Measurements from ENCODE around the gene PHGDH. TPM values are rescaled to one million over a fixed set of nuclear protein-coding genes. Genes with fewer than 3 reads are reported as not detected.
"Not testable (repeated sequence)": the region's sequence is repeated elsewhere in the genome, so short reads cannot be mapped to it uniquely, and the experiment has no call there.

PHGDH gene
- total and polyA plus RNA-seq, 2 donors (not counting 3 experiments of a cell fraction or from before 2014, with no cell fraction given) = 37.9 to 120 TPM

DNA sequence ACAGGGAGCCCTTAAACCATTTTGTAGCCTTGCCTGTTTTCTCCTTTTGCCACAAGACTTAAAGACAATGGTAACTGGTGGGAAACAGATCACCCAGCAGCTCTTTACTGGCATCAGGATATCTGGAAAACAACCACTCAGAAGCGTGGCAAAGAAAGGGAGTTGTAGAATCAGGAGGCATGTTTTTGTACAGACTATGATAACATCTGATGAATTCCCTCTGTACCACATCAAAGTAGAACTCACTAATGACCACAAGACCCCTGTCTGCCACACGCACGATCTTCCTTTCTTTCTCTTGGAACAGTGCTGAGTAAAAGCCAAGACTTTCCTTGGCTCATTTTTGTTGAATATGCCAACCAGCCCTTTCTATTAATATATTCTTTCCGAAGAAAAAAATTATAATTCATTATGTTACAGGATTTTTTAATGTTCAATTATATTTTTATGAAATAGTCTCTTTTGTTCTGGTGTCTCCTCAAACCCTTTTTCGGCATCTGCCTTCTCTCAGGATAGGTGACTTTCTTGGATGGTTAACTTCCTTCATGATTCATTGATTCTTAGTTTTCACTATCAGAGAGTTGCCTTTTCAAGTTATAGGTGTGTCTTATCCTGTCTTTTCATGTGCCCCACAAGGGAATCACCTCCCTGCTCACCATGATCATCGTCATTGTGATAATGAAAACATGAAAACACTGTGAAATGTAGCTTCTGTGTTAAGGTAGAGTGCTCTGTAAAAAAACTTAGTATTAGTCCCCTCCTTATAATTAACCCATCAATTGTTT lies 7.9 kb upstream of the PHGDH start:
- ChIA-PET CTCF (interaction anchor here (1.6 kb wide), 1 partner anchor 21 kb away, joined by 4 read pairs; no protein-coding TSS in a partner anchor), POLR2A (no interaction called here)

DNA sequence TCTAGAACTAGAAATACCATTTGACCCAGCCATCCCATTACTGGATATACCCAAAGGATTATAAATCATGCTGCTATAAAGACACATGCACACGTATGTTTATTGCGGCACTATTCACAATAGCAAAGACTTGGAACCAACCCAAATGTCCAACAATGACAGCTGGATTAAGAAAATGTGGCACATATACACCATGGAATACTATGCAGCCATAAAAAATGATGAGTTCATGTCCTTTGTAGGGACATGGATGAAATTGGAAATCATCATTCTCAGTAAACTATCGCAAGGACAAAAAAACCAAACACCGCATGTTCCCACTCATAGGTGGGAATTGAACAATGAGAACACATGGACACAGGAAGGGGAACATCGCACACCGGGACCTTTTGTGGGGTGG lies 5.1 kb upstream of the PHGDH start:
- H3K9me1 ChIP-seq (replicated peaks; ENCODE audit: control insufficient read depth, extremely low read depth, insufficient read depth, low read length); FAIRE-seq; H4K20me1 ChIP-seq (replicated peaks; ENCODE audit: control insufficient read depth, extremely low read depth, insufficient read depth, low read length); dilution Hi-C loops (cut with MboI; ENCODE audit: extremely low pct_ligation_motif_present, low sequenced_read_pairs); H3K9me3 ChIP-seq (replicated peaks; ENCODE audit: control insufficient read depth, insufficient read depth, low read length); H3K9ac ChIP-seq (replicated peaks; ENCODE audit: extremely low read depth, insufficient read depth, low read length); H3K36me3 ChIP-seq (ENCODE audit: control insufficient read depth in 2 of 2, extremely low read depth in 1 of 2, insufficient read depth in 2 of 2, low read length in 2 of 2); POLR2A ChIA-PET; DNase-seq (ENCODE audit: low read depth, low spot score); BruUV-seq (replicated peaks); H2AFZ ChIP-seq (ENCODE audit: low read depth, low read length); H3K27ac ChIP-seq (ENCODE audit: insufficient read depth, low read depth, low read length); H3K4me2 ChIP-seq (ENCODE audit: insufficient read depth, low read length); CTCF ChIA-PET; H3K79me2 ChIP-seq (ENCODE audit: control insufficient read depth, insufficient read depth, low read length); H3K4me1 ChIP-seq (ENCODE audit: control insufficient read depth, extremely low read depth, insufficient read depth, low read length); H3K4me3 ChIP-seq (replicated peaks in 1 of 3; ENCODE audit: insufficient read depth in 1 of 3, low read depth in 1 of 3, low read length in 3 of 3); intact Hi-C loops (cut with micrococcal nuclease): not testable (repeated sequence)
- H3K27me3 ChIP-seq (ENCODE audit: control insufficient read depth in 2 of 2, insufficient read depth in 2 of 2, low read length in 2 of 2) = peaks cover 13 to 22% of the 10 kb centered on the region in 2 experiments

More for the DNA sequence above, 7.9 kb upstream of the PHGDH start:
- no peak for FAIRE-seq
- Histone ChIP-seq H3K27ac (ENCODE audit: insufficient read depth, low read depth, low read length) (no peak overlapping the region), H3K4me3 (replicated peaks in 1 of 3; ENCODE audit: insufficient read depth in 1 of 3, low read depth in 1 of 3, low read length in 3 of 3) (no peak overlapping the region), H3K9me1 (replicated peaks; ENCODE audit: control insufficient read depth, extremely low read depth, insufficient read depth, low read length) (no peaks in the 10 kb centered on the region), H3K9me3 (replicated peaks; ENCODE audit: control insufficient read depth, insufficient read depth, low read length) (no peaks in the 10 kb centered on the region), H3K4me1 (ENCODE audit: control insufficient read depth, extremely low read depth, insufficient read depth, low read length) (no peaks in the 10 kb centered on the region), H3K9ac (replicated peaks; ENCODE audit: extremely low read depth, insufficient read depth, low read length) (no peak overlapping the region), H4K20me1 (replicated peaks; ENCODE audit: control insufficient read depth, extremely low read depth, insufficient read depth, low read length) (no peaks in the 10 kb centered on the region), H3K4me2 (ENCODE audit: insufficient read depth, low read length) (no peak overlapping the region), H3K79me2 (ENCODE audit: control insufficient read depth, insufficient read depth, low read length) (no peaks in the 10 kb centered on the region), H2AFZ (ENCODE audit: low read depth, low read length) (no peak overlapping the region), H3K36me3 (ENCODE audit: control insufficient read depth in 2 of 2, extremely low read depth in 1 of 2, insufficient read depth in 2 of 2, low read length in 2 of 2) (no peaks in the 10 kb centered on the region), H3K27me3 (ENCODE audit: control insufficient read depth in 2 of 2, insufficient read depth in 2 of 2, low read length in 2 of 2) (peaks cover 12 to 14% of the 10 kb centered on the region in 2 experiments)
- TF ChIP-seq MYC (IDR thresholded peaks at IDR 0.05; ENCODE audit: low read depth, low read length) (no peak), GATA2 (IDR thresholded peaks at IDR 0.05; ENCODE audit: insufficient read depth, insufficient read length, low read depth, low read length) (no peak), POLR2AphosphoS5 (IDR thresholded peaks at IDR 0.05; ENCODE audit: insufficient read depth, low read depth, low read length) (no peak), JUN (IDR thresholded peaks at IDR 0.05; ENCODE audit: borderline replicate concordance, insufficient read depth, insufficient read length, low read depth) (no peak), POLR2A (IDR thresholded peaks at IDR 0.05; ENCODE audit: low read depth, low read length) (no peak), FOS (IDR thresholded peaks at IDR 0.05; ENCODE audit: borderline replicate concordance, insufficient read depth, low read length) (no peak), EZH2 (IDR thresholded peaks at IDR 0.05; ENCODE audit: borderline replicate concordance, low read depth, low read length, severe bottlenecking) (no peak)
- TF ChIP-seq, protein P1, sequence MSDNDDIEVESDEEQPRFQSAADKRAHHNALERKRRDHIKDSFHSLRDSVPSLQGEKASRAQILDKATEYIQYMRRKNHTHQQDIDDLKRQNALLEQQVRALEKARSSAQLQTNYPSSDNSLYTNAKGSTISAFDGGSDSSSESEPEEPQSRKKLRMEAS (IDR thresholded peaks at IDR 0.05; ENCODE audit: insufficient read depth, insufficient read length) = no peak
- TF ChIP-seq, protein P2, sequence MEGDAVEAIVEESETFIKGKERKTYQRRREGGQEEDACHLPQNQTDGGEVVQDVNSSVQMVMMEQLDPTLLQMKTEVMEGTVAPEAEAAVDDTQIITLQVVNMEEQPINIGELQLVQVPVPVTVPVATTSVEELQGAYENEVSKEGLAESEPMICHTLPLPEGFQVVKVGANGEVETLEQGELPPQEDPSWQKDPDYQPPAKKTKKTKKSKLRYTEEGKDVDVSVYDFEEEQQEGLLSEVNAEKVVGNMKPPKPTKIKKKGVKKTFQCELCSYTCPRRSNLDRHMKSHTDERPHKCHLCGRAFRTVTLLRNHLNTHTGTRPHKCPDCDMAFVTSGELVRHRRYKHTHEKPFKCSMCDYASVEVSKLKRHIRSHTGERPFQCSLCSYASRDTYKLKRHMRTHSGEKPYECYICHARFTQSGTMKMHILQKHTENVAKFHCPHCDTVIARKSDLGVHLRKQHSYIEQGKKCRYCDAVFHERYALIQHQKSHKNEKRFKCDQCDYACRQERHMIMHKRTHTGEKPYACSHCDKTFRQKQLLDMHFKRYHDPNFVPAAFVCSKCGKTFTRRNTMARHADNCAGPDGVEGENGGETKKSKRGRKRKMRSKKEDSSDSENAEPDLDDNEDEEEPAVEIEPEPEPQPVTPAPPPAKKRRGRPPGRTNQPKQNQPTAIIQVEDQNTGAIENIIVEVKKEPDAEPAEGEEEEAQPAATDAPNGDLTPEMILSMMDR (IDR thresholded peaks at IDR 0.05; ENCODE audit: extremely low read depth in 1 of 2, insufficient read depth in 1 of 2, low read depth in 1 of 2, low read length in 2 of 2) = no peak
- no peak for DNase-seq (ENCODE audit: low read depth, low spot score)
- intact Hi-C loops (cut with micrococcal nuclease) = no loop called here
- dilution Hi-C loops (cut with MboI; ENCODE audit: extremely low pct_ligation_motif_present, low sequenced_read_pairs) = no loop called here
- no TSS peak for BruUV-seq (replicated peaks)
